Left ventricle myocardium inferior (tissue), 1 donor: ENCODE data around the gene ABCA4. TPM values are rescaled to one million over a fixed set of nuclear protein-coding genes. Genes with fewer than 3 reads are reported as not detected.

Experiments
- DNase-seq: peaks from one replicate; pipeline ENCODE4 v3.0.0-alpha.2; 2020
- H3K27ac ChIP-seq: fragments of 200-600 bp; replicated peaks from 2 replicates; pipeline ENCODE4 v1.8.0; 2021
- H3K27me3 ChIP-seq: fragments of 200-600 bp; 2 replicates; pipeline ENCODE4 v1.8.0; 2021; ENCODE audit warnings: low read depth
- H3K36me3 ChIP-seq: fragments of 200-600 bp; 2 replicates; pipeline ENCODE4 v1.8.0; 2021
- H3K4me1 ChIP-seq: fragments of 200-600 bp; 2 replicates; pipeline ENCODE4 v1.8.0; 2021
- H3K4me3 ChIP-seq: fragments of 200-600 bp; 2 replicates; pipeline ENCODE4 v1.8.0; 2021; ENCODE audit warnings: mild to moderate bottlenecking, moderate library complexity
- H3K9me3 ChIP-seq: fragments of 200-600 bp; replicated peaks from 2 replicates; pipeline ENCODE4 v1.8.0; 2021
- CTCF ChIP-seq: fragments of 200-600 bp; IDR thresholded peaks from 2 replicates; pipeline ENCODE4 v1.8.0; 2021; ENCODE audit warnings: antibody characterized with exemption, mild to moderate bottlenecking, borderline replicate concordance
- intact Hi-C: fragments of 100-400 bp; cut with micrococcal nuclease; formaldehyde crosslinking; loops from one replicate; pipeline ENCODE4 v1.11.0; 2022
- total RNA-seq: library from RNA; stranded (reverse); fragmentation: NEBNext Ultra II Directional; extraction: Animal tissue kit (Norgen Biotek cat#: 25700); gene quantifications from one replicate; pipeline ENCODE4 v1.2.1, GENCODE V29; 2021
- donor health status: DM: no; HTN: yes; CAD: no; lungs with severe emphysema.

ABCA4 gene
- total RNA-seq, 1 donor from 2014 or later = 0.11 TPM

DNA sequence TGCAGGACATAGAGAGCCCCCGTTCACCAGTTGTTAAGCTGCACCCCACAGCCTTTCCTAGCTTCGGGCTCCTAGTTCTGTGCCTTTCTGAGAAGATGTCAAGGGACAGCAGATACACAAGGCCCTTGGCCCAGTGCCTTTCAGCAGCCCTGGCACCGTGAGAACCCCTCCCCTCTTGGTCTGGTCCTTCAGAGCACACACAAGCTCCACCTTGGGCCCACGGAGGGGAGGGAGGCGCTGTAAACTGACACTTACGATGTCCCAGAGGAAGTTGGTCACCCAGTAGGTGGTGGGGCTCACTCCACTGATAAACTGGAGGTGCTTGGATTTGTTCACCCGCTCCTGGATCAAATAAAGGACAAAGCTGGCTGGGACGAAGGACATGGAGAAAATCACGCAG lies 101.6 kb downstream of the ABCA4 start:
- H3K4me1 ChIP-seq = peaks cover 19% of the 10 kb centered on the region
- no peaks in the 10 kb centered on the region for H3K36me3 ChIP-seq
- no peak overlapping the region for H3K4me3 ChIP-seq
- H3K27ac ChIP-seq = no peak overlapping the region
- no peak for TF ChIP-seq CTCF
- no peaks in the 10 kb centered on the region for H3K9me3 ChIP-seq
- DNase-seq = no peak
- no peaks in the 10 kb centered on the region for H3K27me3 ChIP-seq
- intact Hi-C loops = no loop called here

DNA sequence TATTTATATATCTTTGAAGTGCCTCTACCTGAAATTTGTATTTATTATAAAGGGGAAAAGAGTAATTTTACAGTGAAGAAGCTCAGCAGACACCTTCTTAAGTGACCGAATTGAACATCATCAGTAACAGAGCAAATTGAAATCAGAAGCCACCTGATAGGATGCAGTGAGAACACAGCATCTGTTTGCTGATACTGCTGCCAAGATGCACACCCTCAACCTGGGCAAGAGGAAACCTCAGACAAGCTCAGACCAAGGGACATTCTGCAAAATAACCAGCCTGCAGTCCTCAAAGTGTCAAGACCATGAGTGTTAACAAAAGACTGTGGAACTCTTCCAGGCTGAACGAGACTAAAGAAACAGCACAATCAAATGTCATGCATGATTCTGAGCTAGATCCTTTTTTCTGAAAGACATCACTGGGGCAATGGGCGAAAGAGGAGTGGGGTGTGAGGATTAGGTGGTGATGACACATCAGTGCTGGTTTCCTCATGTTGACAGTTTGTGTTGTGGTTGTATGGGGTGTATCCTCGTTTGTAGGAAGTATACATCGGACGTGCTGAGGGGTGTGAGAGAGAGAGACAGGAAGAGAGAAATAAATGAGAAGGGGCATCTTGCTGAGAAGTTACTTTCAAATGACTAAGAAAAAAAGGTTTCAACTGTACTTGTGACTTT lies 103.7 kb downstream of the ABCA4 start:
- intact Hi-C loops = no loop called here
- Histone ChIP-seq H3K27me3 (no peaks in the 10 kb centered on the region), H3K9me3 (no peaks in the 10 kb centered on the region), H3K4me3 (no peak overlapping the region), H3K36me3 (no peaks in the 10 kb centered on the region), H3K4me1 (peaks cover 25% of the 10 kb centered on the region), H3K27ac (no peak overlapping the region)
- no peak for TF ChIP-seq CTCF
- no peak for DNase-seq

DNA sequence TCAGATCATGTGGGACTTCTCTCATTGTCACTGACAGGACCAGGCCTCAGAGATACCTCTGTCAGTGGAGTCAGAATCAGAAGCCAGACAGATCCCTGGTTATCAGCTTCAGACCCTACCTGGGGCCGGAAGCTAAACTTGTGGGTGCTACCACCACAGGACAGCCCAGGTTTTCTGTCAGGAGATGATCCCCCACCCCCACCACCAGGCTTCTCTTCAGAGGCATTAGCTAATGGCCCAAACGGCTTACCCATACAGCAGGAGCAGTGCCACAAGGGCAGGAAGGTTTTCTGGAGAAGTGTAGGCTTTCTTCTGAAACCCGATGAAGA lies 105.5 kb downstream of the ABCA4 start:
- no peaks in the 10 kb centered on the region for H3K27me3 ChIP-seq
- intact Hi-C loops = no loop called here
- no peak overlapping the region for H3K4me3 ChIP-seq
- H3K36me3 ChIP-seq = no peaks in the 10 kb centered on the region
- peaks cover 15% of the 10 kb centered on the region for H3K4me1 ChIP-seq
- no peaks in the 10 kb centered on the region for H3K9me3 ChIP-seq
- no peak for DNase-seq
- no peak for TF ChIP-seq CTCF
- H3K27ac ChIP-seq = no peak overlapping the region

DNA sequence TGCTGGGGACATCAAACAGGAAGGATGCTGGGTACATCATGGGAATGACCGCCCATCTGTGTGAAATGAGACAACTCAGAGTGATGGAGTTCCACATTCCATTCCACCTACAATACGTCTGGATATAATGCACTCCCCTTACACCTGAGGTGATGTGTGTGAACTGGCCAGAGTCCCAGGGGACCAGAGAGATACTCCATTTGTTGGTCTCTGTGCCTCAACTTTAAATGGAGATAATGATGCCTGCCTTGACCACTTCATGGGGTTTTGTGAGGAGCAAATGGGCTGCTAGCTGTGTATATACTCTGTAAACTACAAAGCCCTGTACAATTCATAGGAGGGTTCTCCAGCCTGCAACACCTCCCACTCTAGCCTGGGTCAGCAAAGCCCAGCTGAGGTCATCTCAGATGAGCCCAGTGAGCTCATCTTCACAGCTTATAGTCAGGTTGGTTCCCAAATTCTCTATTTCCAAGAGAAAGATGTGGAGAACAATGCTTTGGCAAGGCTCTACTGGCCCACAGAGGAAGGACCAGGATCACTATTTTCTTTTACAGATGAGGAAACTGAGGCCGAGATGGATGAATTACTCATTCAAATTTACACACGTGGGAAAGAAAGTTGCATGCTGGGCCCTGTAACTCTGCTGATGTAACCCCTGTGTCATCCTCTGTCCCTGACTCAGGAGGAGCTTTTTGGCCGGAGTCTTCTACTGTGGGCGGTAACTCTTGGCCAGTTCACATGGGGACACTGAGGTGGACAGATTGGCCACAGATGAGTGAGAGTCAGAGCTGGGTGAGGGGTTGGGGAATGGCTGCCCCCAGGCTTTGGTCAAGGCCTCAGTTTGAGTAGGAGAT lies 106.1 kb downstream of the ABCA4 start:
- intact Hi-C loops = no loop called here
- Histone ChIP-seq H3K4me1 (peaks cover 13% of the 10 kb centered on the region), H3K27ac (no peak overlapping the region), H3K4me3 (no peak overlapping the region), H3K9me3 (no peaks in the 10 kb centered on the region), H3K27me3 (no peaks in the 10 kb centered on the region), H3K36me3 (no peaks in the 10 kb centered on the region)
- no peak for TF ChIP-seq CTCF
- DNase-seq = no peak

DNA sequence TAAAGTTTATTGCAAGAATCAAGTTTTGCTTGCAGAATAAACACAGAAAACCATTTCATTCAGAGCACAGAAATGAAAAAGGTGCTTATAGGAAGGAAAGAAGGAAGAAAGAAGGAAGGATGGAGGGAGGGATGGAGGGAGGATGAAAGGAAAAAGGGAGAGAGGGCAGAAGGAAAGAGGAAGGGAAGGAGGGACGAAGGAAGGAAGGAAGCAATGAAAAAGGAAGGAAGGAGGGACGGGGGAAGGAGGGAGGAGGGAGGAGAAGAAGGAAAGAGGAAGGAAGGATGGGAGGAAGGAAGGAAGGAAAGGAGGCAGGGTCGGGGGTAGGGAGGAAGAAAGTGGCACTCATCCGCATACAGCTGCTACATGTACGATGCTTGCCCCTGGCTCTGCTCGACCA lies 106.9 kb downstream of the ABCA4 start:
- Histone ChIP-seq H3K4me3 (no peak overlapping the region), H3K27ac (no peak overlapping the region), H3K4me1 (peaks cover 13% of the 10 kb centered on the region), H3K36me3 (no peaks in the 10 kb centered on the region), H3K9me3 (no peaks in the 10 kb centered on the region), H3K27me3 (no peaks in the 10 kb centered on the region)
- DNase-seq = no peak
- no peak for TF ChIP-seq CTCF
- intact Hi-C loops = no loop called here
